PFSK-1 (cell line): ENCODE measurements around the gene GSTK1.

ENCODE experiments used
- POLR2AphosphoS5 ChIP-seq: IDR thresholded peaks from 2 replicates; pipeline ENCODE4 v1.6.1; 2012; ENCODE audit warnings: low read depth, mild to moderate bottlenecking, control low read depth, low read length, moderate library complexity
- TAF1 ChIP-seq: IDR thresholded peaks from 2 replicates; pipeline ENCODE4 v1.6.1; 2012; ENCODE audit warnings: low read length, control low read depth, borderline replicate concordance; ENCODE audit not compliant: insufficient read depth

- no peak for TF ChIP-seq POLR2AphosphoS5
- TF ChIP-seq TAF1, result no peak
Observed at GRCh38 chr7:143285806-143286521, 22.7 kb downstream of the GSTK1 start.
